Measurements from ENCODE around the gene NAA60. TPM values are rescaled to one million over a fixed set of nuclear protein-coding genes. Genes with fewer than 3 reads are reported as not detected.
"Not testable (repeated sequence)": the region's sequence is repeated elsewhere in the genome, so short reads cannot be mapped to it uniquely, and the experiment has no call there.

The NAA60 gene
- total and polyA plus RNA-seq, 7 donors: 15.0 to 73.5 (median 30.4) TPM

DNA sequence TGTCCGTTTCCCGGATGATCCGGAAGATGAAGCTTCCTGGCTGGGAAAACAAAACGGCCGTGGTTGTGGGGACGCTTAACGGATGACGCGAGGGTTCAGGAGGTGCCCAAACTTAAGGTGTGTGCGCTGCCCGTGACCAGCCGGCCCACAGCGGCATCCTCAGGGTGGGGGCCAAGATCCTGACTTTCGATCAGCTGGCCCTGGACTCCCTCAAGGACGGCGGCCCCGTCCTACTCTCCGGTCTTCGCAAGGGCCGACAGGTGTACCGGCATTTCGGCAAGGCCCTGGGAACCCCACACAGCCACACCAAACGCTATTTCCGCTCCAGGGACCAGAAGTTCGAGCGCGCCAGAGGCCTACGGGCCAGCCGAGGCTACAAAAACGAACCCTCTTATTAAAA is 52.9 kb downstream of the NAA60 start:
- WGBS, 2 donors: 96 to 97% methylated on average over 30 of the region's 30 CpGs
- peak; percentile 59 for DNase-seq
- no peak overlapping the region for H3K4me3 ChIP-seq
- H3K9me3 ChIP-seq: no peaks in the 10 kb centered on the region
- peaks cover 0 to 12% (median 4%) of the 10 kb centered on the region in 4 donors for H3K4me1 ChIP-seq
- no peak for TF ChIP-seq EP300 (IDR thresholded peaks at IDR 0.05)
- TF ChIP-seq, protein P1, sequence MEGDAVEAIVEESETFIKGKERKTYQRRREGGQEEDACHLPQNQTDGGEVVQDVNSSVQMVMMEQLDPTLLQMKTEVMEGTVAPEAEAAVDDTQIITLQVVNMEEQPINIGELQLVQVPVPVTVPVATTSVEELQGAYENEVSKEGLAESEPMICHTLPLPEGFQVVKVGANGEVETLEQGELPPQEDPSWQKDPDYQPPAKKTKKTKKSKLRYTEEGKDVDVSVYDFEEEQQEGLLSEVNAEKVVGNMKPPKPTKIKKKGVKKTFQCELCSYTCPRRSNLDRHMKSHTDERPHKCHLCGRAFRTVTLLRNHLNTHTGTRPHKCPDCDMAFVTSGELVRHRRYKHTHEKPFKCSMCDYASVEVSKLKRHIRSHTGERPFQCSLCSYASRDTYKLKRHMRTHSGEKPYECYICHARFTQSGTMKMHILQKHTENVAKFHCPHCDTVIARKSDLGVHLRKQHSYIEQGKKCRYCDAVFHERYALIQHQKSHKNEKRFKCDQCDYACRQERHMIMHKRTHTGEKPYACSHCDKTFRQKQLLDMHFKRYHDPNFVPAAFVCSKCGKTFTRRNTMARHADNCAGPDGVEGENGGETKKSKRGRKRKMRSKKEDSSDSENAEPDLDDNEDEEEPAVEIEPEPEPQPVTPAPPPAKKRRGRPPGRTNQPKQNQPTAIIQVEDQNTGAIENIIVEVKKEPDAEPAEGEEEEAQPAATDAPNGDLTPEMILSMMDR (IDR thresholded peaks at IDR 0.05): no peak
- TF ChIP-seq POLR2A (IDR thresholded peaks at IDR 0.05): no peak
- TF ChIP-seq POLR2AphosphoS5 (IDR thresholded peaks at IDR 0.05): no peak
- intact Hi-C loops (cut with DNase I): no loop called here
- no peaks in the 10 kb centered on the region for H3K36me3 ChIP-seq
- no peak overlapping the region for H3K27ac ChIP-seq
- H3K27me3 ChIP-seq: no peaks in the 10 kb centered on the region

DNA sequence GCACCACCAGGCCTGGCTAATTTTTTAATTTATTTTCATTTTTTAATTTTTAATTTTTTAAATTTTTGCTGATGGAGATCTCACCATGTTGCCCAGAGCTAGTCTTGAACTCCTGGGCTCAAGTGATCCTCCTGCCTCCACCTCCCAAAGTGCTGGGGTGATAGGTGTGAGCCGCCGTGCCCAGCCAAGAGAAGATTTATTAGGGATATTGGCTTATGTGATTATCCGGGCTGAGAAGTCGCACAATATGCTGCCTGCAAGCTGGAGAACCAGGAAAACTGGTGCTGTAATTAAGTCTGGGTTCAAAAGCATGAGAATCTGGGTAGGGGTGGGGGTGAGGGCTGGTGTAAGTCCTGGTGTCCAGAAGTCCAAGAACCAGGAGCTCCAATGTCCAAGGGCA is 54.3 kb downstream of the NAA60 start:
- WGBS, 2 donors: 95 to 96% methylated on average over 4 of the region's 4 CpGs
- Histone ChIP-seq H3K36me3 (no peaks in the 10 kb centered on the region), H3K4me1 (peaks cover 0 to 23% (median 17%) of the 10 kb centered on the region in 4 donors), H3K9me3 (no peaks in the 10 kb centered on the region), H3K4me3 (no peak overlapping the region), H3K27me3 (no peaks in the 10 kb centered on the region), H3K27ac (no peak overlapping the region)
- intact Hi-C loops (cut with DNase I): no loop called here
- TF ChIP-seq, protein P1 (IDR thresholded peaks at IDR 0.05): no peak
- TF ChIP-seq EP300 (IDR thresholded peaks at IDR 0.05): no peak
- TF ChIP-seq POLR2AphosphoS5 (IDR thresholded peaks at IDR 0.05): no peak
- no peak for TF ChIP-seq POLR2A (IDR thresholded peaks at IDR 0.05)
- peak; percentile 15 for DNase-seq

DNA sequence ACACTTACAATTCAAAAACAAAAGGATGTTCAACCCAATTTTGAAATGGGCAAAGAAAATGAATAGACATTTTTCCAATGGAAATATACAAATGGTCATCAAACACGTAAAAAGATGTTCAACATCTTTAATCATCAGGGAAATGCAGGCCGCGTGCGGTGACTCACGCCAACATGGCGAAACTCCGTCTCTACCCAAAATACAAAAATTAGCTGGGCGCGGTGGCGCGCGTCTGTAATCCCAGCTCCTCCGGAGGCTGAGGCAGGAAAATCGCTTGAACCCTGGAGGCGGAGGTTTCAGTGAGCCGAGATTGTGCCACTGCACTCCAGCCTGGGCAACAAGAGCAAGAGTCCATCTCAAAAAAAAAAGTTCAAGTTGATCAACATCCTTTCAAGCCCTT is 55.5 kb downstream of the NAA60 start:
- Histone ChIP-seq H3K36me3 (no peaks in the 10 kb centered on the region), H3K4me3 (no peak overlapping the region), H3K4me1 (peaks cover 0 to 23% (median 17%) of the 10 kb centered on the region in 4 donors), H3K27ac (no peak overlapping the region), H3K9me3 (no peaks in the 10 kb centered on the region), H3K27me3 (no peaks in the 10 kb centered on the region)
- peak; percentile 33 for DNase-seq
- 97% methylated on average over 16 of the region's 16 CpGs for WGBS, 2 donors
- intact Hi-C loops (cut with DNase I): no loop called here
- TF ChIP-seq EP300 (IDR thresholded peaks at IDR 0.05) (no peak), POLR2A (IDR thresholded peaks at IDR 0.05) (no peak), POLR2AphosphoS5 (IDR thresholded peaks at IDR 0.05) (no peak)
- TF ChIP-seq, protein P1 (IDR thresholded peaks at IDR 0.05): no peak

DNA sequence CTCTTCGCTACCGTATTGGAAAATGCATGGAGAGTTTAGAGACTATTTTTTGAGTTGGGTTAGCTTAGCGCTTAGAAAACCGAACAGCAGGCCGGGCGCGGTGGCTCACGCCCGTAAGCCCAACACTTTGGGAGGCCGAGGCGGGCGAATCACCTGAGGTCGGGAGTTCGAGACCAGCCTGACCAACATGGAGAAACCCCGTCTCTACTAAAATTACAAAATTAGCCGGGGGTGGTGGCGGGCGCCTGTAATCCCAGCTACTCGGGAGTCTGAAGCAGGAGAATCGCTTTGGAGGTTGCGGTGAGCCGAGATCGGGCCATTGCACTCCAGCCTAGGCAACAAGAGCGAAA is 57.9 kb downstream of the NAA60 start:
- peak; percentile 34 for DNase-seq
- Histone ChIP-seq H3K36me3 (peaks cover 5 to 21% (median 6%) of the 10 kb centered on the region in 4 donors), H3K27ac (peak overlapping the region; percentile 79 to 86 (median 82)), H3K4me3 (peak overlapping the region; percentile 63 to 78 (median 72)), H3K4me1 (peaks cover 0 to 23% (median 17%) of the 10 kb centered on the region in 4 donors)
- not testable (repeated sequence) for H3K27me3 ChIP-seq, H3K9me3 ChIP-seq
- intact Hi-C loops (cut with DNase I): loop anchor here (1.0 to 5.0 kb wide), 3 partner anchors 101 to 237 kb away; partner anchors contain the start of gene ZNF263
- 14 to 20% methylated on average over 24 of the region's 24 CpGs for whole genome bisulfite sequencing, 2 donors

DNA sequence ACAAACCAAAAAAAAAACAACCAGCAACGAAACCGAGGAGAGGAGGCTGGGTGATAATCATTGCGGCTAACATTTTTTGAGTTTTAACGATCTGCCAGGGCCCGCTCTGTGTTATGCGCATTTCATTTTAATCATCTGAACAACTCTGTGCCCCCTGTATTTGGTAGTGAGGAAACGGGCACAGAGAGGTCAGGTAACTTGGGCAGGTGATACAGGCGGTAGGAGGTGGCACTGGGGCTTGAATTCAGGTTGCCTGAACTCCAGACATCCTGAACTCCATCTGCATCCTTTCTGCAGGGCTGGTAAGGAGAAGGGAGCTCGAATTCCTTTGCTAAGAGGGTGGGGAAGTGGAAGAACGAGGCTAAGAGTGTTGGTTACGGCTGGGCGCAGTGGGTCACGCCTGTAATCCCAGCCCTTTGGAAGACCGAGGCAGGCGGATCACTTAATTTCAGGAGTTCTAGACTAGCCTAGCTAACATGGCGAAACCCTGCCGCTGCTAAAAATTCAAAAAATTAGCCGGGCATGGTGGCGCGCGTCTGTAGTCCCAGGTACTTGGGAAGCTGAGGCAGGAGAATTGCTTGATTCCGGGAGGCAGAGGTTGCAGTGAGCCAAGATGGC is 58.4 kb downstream of the NAA60 start:
- Histone ChIP-seq H3K36me3 (peaks cover 5 to 26% (median 8%) of the 10 kb centered on the region in 4 donors), H3K27me3 (no peaks in the 10 kb centered on the region), H3K4me3 (peak overlapping the region; percentile 63 to 78 (median 72)), H3K4me1 (peaks cover 0 to 23% (median 17%) of the 10 kb centered on the region in 4 donors), H3K9me3 (no peaks in the 10 kb centered on the region), H3K27ac (peak overlapping the region in 3 of 4 donors; percentile 80 to 86 (median 83))
- intact Hi-C loops (cut with DNase I): loop anchor here (1.0 to 5.0 kb wide), 3 partner anchors 102 to 237 kb away; partner anchors contain the start of gene ZNF263
- 81 to 88% methylated on average over 22 of the region's 22 CpGs for whole genome bisulfite sequencing, 2 donors
- TF ChIP-seq, protein P1 (IDR thresholded peaks at IDR 0.05): no peak
- no peak for TF ChIP-seq EP300 (IDR thresholded peaks at IDR 0.05)
- TF ChIP-seq POLR2A (IDR thresholded peaks at IDR 0.05): no peak
- TF ChIP-seq POLR2AphosphoS5 (IDR thresholded peaks at IDR 0.05): no peak
- DNase-seq: peak; percentile 32
